Mesothelial cell of epicardium (in vitro differentiated cells): ENCODE data around the gene NRCAM. TPM values are rescaled to one million over a fixed set of nuclear protein-coding genes. Genes with fewer than 3 reads are reported as not detected.

Experiments
- DNase-seq, 2 experiments: peaks; one replicate each; pipeline ENCODE4 v3.0.0; 2021; ENCODE audit warnings: low spot score in 2 of 2; ENCODE audit not compliant: unreplicated experiment in 2 of 2
- H3K27ac Mint-ChIP-seq: 2 replicates; pipeline ENCODE4 v1.8.0; 2021; ENCODE audit warnings: mixed read lengths
- H3K27me3 Mint-ChIP-seq: 2 replicates; pipeline ENCODE4 v1.8.0; 2021; ENCODE audit warnings: low read depth, mixed read lengths
- H3K36me3 Mint-ChIP-seq: 2 replicates; pipeline ENCODE4 v1.8.0; 2021; ENCODE audit warnings: mixed read lengths
- H3K4me1 Mint-ChIP-seq: 2 replicates; pipeline ENCODE4 v1.8.0; 2021; ENCODE audit warnings: mixed read lengths
- H3K4me3 Mint-ChIP-seq: 2 replicates; pipeline ENCODE4 v1.8.0; 2021; ENCODE audit warnings: mild to moderate bottlenecking, moderate library complexity, mixed read lengths
- H3K9me3 Mint-ChIP-seq: 2 replicates; pipeline ENCODE4 v1.8.0; 2021; ENCODE audit warnings: mixed read lengths
- CTCF ChIP-seq: fragments of 200-600 bp; sonication (generic); IDR thresholded peaks from one replicate; pipeline ENCODE4 v1.5.0; 2021; ENCODE audit warnings: antibody characterized with exemption; ENCODE audit not compliant: unreplicated experiment
- total RNA-seq: library from RNA; stranded (reverse); gene quantifications from 3 replicates; pipeline ENCODE4 v1.2.1, GENCODE V29; 2021

NRCAM gene
- total RNA-seq, 1 donor from 2014 or later: 5.7 TPM

GRCh38 chr7:108101759-108102158, 354.5 kb downstream of the NRCAM start:
- Mint-ChIP-seq H3K27ac (no peak overlapping the region), H3K36me3 (peaks cover 3% of the 10 kb centered on the region), H3K4me3 (no peak overlapping the region), H3K27me3 (no peaks in the 10 kb centered on the region), H3K4me1 (peaks cover 28% of the 10 kb centered on the region), H3K9me3 (no peaks in the 10 kb centered on the region)
- no peak for TF ChIP-seq CTCF
- no peak for DNase-seq

DNA sequence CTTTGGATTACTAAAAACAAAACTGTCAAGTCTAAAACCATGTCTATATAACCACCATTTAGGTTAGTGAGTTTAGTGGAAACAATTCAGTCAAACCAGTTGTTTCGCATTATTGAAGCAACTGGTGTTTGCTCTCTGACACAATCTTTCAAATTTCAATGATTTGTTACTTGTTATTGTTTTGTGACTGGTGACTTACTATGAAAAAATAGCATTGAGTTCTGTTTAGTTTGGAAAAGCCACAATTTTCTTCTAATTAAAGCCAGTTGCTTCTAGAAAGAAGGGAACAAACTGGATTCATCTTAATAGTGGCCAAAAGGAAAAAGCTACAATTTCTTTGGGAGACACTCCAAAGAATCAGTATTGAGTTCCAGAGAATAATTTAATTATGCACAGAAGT, 356.5 kb downstream of the NRCAM start:
- peak overlapping the region; percentile 43 for H3K27ac Mint-ChIP-seq
- no peaks in the 10 kb centered on the region for H3K27me3 Mint-ChIP-seq
- peaks cover 45% of the 10 kb centered on the region for H3K4me1 Mint-ChIP-seq
- H3K9me3 Mint-ChIP-seq: no peaks in the 10 kb centered on the region
- no peak overlapping the region for H3K4me3 Mint-ChIP-seq
- DNase-seq: no peak
- H3K36me3 Mint-ChIP-seq: no peaks in the 10 kb centered on the region
- TF ChIP-seq CTCF: no peak

- H3K27ac Mint-ChIP-seq: no peak overlapping the region
- peak; percentile 40 for TF ChIP-seq CTCF
- H3K36me3 Mint-ChIP-seq: no peaks in the 10 kb centered on the region
- peaks cover 50% of the 10 kb centered on the region for H3K4me1 Mint-ChIP-seq
- no peaks in the 10 kb centered on the region for H3K27me3 Mint-ChIP-seq
- no peaks in the 10 kb centered on the region for H3K9me3 Mint-ChIP-seq
- DNase-seq: no peak
- H3K4me3 Mint-ChIP-seq: no peak overlapping the region
Observed at GRCh38 chr7:108097703-108098102, 358.5 kb downstream of the NRCAM start.

Other genes with a start within 250 kb of the NRCAM start
- gene PNPLA8, start 69.7 kb upstream of the NRCAM start, total RNA-seq: 18.0 to 20.0 TPM (median 18.0 TPM) in 3 replicates
- 23.2 to 28.4 TPM (median 25.9 TPM) in 3 replicates for gene THAP5, start 113.3 kb upstream of the NRCAM start, total RNA-seq
- 14.1 to 14.6 TPM (median 14.5 TPM) in 3 replicates for gene DNAJB9, start 113.4 kb upstream of the NRCAM start, total RNA-seq